Body of pancreas (tissue), 4 donors: ENCODE data around the gene VPS45.
A peak's percentile ranks its signal among the peaks of the same experiment; 100 is the strongest.

Source experiments
- CTCF ChIP-seq, 7 experiments: fragments of 450-650 bp in 4 of 7; fragments of 200-600 bp in 3 of 7; sonication (generic) in 3 of 7; IDR thresholded peaks; one replicate each; pipeline ENCODE4 v1.5.1; 2016 to 2019; ENCODE audit warnings: antibody characterized with exemption in 7 of 7
- POLR2A ChIP-seq, 3 donors: fragments of 450-650 bp; IDR thresholded peaks; one replicate each; pipeline ENCODE4 v1.6.1; 2016; ENCODE audit warnings: antibody characterized with exemption in 3 of 3, mild to moderate bottlenecking in 2 of 3

- TF ChIP-seq POLR2A (IDR thresholded peaks at IDR 0.05): peak in 2 of 3 donors; percentile 19 to 31
- no peak for TF ChIP-seq CTCF (IDR thresholded peaks at IDR 0.05)
These were observed 81.9 kb downstream of the VPS45 start, which contains the start of gene PLEKHO1 for GRCh38 chr1:150149271-150150132.
